DMS79 (cell line): ENCODE measurements around the gene COL9A3.

ENCODE experiments used
- DNase-seq: peaks from one replicate; lab custom pipeline; 2025; lab: John Stamatoyannopoulos, UW

Gene COL9A3

DNA sequence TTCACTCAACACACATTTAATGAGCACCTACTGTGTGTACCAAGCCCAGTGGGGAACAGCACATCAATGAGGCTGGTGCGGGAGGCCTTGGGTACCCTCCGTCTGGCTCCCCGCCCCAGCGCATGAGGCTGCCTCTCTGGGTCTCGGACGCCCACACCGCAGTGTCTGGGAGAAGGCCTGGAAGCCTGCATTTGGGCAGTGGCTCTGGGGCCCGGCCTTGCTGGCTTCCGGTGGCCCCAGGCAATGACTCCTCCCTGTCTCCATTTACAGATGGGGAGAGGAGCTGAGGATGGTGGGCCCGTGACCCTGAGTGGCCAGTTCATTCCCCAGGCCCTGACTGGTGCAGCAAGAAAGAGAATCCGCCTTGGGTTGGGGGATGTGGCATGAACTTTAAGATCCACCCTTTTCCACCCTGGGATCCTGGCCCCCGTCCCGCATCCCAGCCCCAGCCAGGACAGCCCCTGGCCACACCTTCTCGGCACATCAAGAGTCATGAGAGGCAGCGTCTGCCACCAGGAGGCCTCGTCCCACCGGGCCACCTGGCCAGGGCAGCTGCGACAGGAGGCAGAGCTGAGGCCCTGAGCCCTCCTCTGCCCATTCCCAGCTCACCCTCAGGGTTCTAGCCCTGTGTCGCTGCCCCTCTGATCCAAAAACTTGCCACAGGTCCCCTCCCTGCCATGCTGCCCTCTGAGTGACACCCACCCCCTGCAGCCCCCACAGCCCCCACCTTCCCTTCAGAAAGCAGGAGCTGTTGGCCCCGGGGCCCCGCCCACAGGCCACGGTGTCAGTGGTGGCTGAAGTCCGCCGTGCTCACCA, 38.0 kb upstream of the COL9A3 start:
- no peak for DNase-seq

DNA sequence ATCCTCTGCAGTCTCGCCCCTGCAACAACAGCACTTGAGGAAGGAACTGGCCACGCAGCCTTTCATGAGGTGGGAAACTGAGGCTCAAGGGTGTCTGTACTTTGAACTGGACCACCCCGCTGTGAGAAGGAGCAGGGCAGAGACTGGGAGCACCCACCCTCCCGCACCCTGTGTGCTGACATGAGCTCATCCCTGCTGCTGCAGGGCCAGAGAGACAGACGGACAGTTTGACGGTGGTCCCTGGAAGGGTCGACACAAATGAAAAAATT, 37.5 kb upstream of the COL9A3 start:
- DNase-seq = no peak

DNA sequence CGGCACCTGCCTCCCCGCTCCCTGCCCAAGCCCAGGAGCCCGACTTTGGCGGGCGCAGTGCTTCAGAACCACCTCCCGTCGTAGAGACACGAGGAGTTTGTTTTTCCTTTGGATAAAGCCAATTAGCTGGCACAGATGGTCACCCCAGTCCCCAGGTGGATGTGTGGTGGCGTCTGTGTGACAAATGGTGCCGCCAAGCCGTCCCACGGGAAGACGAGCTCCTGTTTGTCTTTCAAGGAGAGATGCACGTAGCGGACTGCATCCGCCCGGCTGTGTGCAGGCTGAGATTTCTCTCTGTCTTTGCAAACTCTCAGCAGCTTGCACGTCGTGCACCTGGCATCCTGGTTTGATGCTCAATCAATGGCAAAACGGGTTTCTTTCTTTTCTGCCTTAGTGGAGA, 36.6 kb upstream of the COL9A3 start:
- DNase-seq = no peak

DNA sequence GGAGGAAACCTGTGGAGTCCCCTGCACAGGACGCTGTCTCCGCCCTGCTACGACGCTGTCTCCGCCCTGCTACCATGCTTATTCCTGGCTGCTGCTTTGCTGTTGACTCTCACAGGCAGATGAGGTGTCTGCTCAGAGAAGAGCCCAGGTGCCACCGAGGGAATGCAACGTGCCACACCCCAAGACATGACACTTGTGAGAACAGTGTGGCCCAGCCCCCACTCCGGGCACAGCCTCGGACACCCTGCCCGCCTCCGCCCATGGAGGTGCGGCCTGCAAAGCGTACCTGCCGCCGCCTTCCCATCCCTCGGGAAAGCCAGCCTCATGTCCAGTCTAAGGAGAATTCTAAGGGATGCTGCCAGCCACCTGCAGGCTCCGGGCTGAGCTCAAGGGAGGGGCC, 36.2 kb upstream of the COL9A3 start:
- DNase-seq = no peak

DNA sequence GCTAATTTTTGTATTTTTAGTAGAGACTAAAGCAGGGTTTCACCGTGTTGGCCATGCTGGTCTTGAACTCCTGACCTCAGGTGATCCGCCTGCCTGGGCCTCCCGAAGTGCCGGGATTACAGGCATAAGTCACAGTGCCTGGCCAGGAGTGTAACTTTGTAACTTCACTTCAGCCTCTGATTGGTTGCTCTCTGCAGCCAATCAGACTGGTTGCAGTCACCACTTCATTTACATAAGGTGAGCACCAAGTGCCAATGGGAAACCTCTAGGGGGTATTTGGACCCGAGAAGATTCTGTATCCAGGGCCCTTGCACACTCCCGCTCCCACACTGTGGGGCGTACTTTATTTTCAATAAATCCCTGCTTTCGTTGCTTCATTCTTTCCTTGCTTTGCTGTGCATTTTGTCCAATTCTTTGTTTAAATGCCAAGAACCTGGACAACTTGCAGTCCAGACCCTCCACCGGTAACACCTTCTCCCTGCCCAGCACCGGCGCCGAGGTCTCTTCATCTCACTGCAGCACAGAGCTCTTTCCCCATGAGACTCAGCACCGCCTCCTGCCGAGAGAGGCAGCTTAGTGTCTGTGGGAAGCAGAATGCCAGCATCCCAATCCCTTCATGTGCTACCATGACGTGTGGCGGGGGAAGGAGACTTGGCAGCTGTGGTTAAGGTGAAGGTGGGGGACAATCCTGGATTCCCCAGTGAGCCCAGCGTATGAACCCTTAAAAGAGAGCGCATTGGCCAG, 34.5 kb upstream of the COL9A3 start:
- DNase-seq = no peak

DNA sequence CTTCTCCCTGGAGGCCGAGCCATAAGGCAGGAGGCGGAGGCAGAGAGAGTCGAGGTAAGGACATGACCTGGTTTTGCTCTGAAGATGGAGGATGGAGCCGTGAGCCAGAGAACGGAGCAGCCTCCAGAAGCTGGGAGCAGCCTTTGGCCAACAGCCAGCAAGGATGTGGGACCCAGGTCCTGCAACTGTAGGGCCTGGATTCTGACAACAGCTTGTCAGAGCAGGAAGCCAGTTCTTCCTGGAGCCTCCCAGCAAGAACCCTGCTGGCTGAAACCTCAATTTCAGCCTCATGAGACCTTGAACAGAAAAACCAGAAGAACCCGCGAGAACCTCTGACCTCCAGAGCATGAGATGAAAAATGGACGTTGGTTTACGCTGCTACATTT, 34.0 kb upstream of the COL9A3 start:
- DNase-seq = no peak

DNA sequence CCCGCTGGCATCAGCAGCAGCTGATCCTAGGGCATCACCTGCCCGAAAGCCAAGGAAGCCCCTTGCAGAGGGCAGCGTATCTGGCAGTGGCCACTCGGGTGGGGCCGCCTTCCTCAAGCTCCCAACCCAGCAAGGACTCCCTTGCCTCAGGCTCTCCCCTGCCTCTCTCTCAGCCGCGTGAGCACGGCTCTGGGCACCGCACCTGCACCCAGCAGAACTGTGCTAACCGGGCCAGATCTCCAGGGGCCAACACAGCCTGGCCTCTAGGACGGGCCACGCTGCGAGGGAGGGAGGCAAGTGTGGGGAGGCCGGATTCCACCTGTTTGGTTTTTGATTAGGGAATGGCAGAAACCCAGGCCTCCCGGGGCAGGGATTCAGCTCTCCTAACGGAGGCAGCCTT, 32.4 kb upstream of the COL9A3 start:
- DNase-seq = no peak

DNA sequence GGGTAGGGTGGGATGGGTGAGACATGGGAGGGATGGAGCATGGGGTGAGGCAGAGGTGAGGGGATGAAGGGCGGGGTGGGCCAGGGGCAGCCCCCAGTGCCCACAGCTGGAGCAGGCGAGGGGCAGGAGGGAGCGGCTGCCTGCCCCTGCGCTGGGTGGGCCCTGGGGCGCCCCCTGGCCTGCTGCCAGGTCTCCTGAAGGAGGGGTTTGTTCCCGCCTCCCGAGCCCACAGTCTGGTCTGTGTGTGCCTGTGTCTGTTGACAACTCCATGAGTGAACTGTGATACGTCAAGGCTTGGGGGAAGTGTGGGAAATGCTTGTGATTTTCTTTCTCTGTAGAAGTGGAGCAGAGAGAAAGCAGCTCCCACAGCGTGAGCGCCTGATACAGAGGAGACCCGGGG, 31.5 kb upstream of the COL9A3 start:
- no peak for DNase-seq

DNA sequence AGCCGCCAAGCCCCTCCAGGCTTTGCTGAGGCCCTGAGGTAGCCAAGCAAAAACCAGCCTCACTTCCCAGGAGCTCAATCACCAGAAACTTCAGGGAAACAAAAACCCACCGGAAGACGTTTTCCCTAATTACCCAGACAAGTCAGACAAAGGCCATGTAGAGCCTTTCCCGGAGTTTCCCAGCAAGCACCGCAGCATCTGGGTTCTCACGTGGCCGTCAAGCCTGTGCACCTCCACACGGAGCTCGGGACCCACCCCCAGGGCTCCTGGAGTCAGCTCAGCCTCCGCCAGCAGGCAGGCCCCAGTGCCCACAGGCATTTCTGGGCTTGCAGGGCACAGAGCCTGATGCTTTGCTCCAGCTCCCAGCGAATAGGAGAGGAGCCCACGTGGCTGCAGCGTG, 30.7 kb upstream of the COL9A3 start:
- no peak for DNase-seq

DNA sequence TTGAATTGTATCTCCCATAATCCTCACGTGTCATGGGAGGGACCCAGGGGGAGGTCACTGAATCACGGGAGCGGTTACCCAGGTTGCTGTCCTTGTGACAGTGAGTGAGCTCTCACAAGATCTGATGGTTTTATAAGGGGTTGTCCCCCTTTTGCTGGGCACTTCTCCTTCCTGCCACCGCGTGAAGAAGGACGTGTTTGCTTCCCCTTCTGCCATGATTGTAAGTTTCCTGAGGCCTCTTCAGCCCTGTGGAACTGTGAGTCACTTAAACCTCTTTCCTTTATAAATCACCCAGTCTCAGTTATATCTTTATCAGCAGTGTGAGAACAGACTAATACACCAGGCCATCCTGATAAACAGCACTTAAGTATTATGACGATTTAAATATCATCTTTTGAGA, 29.5 kb upstream of the COL9A3 start:
- DNase-seq = no peak

DNA sequence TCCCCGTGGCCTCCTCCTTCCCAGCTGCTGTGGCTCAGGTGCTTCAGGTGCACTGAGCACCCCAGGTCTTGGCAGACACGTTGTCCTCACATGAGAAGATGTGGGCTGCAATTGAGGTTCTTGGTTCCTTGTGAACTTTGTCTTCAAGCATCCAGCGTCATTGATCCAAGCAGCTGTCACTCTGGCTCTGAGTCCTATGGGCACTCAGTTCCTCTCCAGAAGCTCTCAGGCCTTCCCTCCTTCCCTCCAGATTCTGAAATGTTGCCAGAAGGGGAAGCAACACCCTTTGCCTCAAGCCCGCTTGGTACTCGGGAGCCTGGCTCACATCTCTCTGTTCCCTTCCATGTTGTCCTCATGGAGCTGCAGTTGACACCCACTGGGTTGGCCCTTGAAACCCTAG, 29.0 kb upstream of the COL9A3 start:
- peak; percentile 47 for DNase-seq

DNA sequence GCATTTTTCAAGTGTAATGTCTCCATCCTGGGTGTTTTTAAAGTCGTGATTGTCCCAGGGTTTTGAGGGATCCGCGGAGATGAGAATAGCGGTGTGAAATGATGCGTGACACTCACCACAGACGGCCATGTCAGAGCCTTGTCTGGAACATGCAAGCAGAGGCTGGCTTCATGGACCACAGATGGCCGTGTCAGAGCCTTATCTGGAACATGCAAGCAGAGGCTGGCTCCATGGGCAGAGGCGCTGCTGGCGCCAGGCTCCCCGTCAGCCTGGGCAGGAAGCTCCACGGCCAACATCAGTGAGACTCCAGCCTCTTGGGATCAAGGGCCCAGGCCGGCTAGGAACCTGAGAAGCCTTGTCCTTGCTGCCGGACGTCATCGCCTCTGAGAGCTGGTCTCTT, 28.2 kb upstream of the COL9A3 start:
- no peak for DNase-seq

DNA sequence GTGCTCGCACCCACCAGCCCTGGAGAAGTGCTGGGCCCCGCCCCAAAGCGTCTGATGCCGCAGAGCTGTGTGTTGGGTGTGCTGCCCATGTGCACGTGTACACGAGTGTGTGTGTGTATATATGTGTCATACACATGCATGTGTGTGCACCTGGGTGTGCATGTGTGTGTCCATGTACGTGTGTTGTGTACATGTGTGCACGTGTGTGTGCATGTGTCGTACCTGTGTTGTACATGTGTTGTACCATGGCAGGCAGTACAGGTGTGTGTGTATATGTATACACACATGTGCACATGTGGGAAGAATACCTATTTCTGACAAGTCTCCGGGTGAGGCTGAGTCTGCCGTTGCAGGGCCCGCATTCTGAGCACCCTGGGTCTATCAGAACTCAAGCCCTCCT, 26.8 kb upstream of the COL9A3 start:
- DNase-seq = no peak

DNA sequence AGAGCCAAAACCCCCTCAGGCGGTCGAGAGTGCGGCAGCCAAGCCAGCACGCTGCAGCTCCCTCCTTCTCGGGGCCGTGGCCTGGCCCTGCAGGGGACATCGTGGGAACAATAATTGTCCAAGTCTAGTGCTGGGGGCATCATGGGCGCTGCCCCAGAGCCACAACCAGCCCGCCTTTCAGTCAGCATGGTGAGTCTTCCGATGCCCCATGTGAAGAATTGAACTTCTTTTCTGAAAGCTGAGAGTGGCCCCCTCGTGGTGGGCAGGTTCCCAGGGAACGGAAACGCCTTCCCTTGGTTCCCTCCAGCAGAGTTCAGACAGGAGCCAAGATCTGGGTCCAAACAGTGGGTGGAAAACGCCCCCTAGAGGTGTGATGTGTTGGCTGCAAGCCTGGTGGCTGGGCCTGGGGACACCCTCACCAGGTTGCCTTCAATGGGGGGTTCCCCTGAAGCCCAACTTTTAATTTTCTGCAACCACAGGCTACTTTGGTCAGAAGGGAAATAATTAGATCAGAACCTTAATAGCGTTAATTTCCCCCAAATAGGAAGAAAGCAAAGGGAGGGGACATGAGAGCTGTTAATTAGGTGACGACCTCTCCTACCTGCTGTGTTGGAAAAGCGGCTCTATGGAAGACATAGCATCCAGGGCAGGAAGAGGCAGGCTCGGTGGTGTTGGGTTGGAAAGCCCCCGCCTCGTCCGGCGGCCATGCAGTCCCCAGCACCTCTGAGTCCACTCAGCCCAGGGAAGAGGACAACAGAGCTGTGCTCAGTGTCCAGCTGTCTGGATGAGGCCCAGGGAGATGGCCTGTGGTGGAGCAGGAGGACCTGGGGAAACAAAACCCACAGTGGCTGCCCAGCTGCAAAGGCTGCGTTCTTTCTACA, 25.3 kb upstream of the COL9A3 start:
- peak; percentile 86 for DNase-seq

DNA sequence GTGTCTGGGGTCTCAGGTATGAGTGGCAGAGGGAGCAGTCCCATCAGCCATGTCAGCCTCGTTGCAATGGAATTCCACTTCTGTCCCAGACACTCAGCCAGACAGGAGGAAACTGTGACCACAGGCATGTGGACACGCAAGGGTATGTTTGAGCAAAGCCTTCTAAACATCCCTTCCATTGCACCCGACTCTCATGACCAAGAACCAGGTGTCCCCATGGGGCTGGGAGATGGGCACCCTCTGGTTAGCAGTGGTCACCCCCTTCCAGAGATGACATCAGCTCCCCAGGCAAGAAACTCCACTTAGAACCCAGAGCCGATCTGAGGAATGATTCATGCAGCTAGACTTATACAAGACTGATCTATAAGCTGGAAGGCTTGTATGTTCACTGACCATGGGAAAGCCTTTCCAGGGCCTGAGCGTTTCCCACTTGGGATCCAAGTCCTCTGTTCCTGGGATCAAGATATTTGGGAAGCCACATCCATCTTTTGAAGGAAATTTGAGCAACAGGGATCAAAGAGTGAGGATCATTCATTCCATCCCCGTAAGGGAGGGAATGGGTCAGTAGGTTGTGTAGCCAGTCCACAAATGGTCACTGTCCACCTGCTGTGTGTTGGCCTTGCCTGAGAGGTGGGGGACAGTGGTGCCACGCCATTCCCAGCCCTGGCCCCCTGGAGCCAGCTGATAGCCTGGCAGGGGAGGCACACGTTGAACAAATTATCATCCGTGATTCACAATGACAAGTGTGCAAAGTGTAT, 24.5 kb upstream of the COL9A3 start:
- no peak for DNase-seq

DNA sequence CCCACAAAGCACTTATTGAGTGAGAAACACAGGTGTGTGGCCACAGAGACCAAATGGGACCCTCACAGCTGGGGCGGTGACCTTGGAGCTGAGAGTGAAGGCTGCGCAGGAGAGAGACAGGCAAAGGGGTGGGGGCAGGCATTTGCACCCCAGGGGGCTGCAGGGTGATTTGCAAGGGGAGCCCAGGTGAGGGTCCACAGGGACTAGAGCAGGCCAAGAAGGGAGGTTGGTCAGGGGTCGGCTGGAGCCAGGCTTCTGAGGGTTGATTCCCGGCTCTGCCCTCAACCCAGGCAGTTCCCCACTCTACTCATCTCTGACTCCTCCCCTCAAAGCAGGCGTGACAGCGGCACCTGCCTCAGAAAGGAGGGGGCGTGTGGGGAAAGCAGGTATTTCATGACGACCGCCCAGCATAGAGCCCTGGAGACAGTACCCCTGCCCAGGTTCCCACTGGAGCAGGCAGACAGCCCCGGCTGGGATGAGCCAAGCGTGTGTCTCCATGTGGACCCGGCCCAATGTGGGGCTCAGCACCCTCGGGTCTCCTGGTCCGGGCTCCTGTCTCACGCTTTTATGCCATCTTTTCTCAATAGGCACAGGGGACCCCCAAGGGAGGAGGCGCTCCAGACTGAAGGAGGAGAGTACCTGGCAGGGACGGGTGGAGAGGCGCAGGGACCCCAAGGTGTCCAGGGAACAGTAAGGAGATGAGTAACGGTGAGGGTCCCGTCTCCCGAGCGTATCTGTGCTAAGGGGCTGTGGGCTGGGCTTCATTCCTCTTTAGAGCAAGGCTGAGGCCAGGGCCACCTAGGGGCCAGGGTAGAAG, 23.7 kb upstream of the COL9A3 start:
- DNase-seq = no peak

DNA sequence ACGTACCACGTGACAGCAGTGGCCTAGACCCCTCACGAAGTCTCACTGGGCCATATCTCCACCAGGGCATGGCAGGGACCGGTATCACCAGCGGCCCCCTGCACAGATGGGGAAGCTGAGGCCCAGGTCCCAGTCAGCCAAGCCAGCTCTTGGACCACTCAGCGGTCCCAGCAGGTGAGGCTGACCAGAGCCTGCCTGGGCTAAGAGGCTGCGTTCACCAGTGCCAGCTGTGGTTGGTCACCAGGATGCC, 23.2 kb upstream of the COL9A3 start:
- DNase-seq = no peak

DNA sequence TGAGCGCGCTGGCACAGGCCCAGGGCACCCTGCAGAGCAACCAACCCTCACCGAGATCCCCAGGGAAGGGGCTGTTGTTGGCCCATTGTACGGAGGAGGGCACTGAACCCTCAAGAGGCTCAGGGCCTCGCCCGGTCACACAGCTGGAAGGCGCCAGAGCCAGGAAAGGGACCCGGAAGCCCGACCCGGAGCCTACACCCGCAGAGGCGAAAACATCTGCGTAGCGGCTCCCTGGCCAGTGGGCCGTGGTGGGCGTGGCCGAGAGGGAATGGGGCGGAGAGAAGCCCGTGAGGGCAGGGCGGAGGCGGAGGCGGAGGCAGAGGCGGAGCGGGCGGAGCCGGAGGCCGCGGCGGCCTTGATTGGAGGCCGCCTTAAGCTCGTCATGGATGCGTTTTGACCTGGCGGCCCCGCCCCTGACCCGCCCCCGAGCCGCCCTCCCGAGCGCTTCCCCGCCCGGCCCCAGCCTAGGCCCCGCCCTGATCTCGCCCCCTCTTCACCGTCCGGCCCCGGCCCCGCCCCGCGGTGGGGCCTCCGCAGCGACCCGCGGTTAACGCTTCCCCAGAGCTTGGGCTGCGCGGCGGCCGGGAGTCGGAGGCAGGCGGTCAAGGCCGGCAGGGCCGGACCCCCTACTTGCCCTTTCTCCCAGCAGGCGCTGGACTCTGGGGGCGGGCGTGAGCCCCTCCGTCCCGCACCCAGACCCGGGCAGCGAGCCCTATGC, 22.7 kb upstream of the COL9A3 start:
- peak; percentile 85 for DNase-seq

DNA sequence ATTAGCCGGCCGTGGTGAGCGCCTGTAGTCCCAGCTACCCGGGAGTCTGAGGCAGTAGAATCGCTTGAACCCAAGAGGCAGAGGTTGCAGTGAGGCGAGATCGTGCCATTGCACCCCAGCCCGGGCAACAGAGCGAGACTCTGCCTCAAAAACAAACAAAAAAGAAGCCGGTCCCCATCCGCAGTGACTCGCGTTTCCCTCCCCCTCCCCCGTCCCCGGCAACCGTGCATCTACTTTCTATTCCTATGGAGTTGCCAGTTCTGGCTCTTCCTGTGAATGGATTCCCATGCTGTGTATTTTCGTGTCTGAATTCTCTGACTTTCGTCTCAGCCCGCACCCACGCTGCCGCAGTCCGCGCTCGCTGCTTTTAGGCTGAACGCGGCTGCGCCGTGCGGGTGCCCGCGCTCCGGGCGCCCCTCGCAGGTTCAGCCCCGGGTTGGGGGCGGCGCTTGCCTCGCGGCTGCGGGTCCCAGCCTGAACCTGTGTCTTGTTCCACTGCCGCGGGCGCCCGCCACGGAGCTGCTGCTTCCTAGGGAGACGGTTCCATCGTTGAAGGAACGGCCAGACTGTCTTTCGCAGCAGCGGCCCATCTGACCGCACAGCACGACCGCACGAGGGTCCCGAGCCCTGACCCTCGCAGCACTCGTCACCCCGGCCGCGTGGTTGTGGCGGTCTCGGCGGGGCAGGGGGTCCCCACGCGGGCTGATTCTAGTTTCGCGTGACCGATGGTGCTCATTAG, 21.7 kb upstream of the COL9A3 start:
- DNase-seq = peak; percentile 71
